Keratinocyte (primary cell): Measurements from ENCODE around the gene CNNM1.

Source experiments
- EZH2 ChIP-seq: IDR thresholded peaks from one replicate; pipeline ENCODE4 v1.6.1; 2012; ENCODE audit warnings: inconsistent platforms, mild to moderate bottlenecking, low read length, moderate library complexity
- TF ChIP-seq, protein P1 (sequence below), 3 experiments: IDR thresholded peaks in 1 of 3; conservative IDR thresholded peaks in 1 of 3; optimal IDR thresholded peaks in 1 of 3; 2 replicates in 2 of 3; 3 replicates in 1 of 3; pipeline versions ENCODE3 to v1.5.1; 2011; ENCODE audit warnings: low read length in 3 of 3, mild to moderate bottlenecking in 3 of 3, moderate library complexity in 2 of 3, control low read depth in 1 of 3, inconsistent platforms in 1 of 3; ENCODE audit not compliant: insufficient read depth in 2 of 3; ENCODE audit errors: extremely low read depth in 1 of 3

- TF ChIP-seq, protein P1, sequence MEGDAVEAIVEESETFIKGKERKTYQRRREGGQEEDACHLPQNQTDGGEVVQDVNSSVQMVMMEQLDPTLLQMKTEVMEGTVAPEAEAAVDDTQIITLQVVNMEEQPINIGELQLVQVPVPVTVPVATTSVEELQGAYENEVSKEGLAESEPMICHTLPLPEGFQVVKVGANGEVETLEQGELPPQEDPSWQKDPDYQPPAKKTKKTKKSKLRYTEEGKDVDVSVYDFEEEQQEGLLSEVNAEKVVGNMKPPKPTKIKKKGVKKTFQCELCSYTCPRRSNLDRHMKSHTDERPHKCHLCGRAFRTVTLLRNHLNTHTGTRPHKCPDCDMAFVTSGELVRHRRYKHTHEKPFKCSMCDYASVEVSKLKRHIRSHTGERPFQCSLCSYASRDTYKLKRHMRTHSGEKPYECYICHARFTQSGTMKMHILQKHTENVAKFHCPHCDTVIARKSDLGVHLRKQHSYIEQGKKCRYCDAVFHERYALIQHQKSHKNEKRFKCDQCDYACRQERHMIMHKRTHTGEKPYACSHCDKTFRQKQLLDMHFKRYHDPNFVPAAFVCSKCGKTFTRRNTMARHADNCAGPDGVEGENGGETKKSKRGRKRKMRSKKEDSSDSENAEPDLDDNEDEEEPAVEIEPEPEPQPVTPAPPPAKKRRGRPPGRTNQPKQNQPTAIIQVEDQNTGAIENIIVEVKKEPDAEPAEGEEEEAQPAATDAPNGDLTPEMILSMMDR (optimal IDR thresholded peaks at IDR 0.05 in 1 of 3, IDR thresholded peaks at IDR 0.05 in 1 of 3, conservative IDR thresholded peaks at IDR 0.05 in 1 of 3; ENCODE audit: extremely low read depth in 1 of 3, insufficient read depth in 2 of 3, low read length in 3 of 3): no peak
- no peak for TF ChIP-seq EZH2
Observed at GRCh38 chr10:99364125-99364524, 35.0 kb downstream of the CNNM1 start.
